Stimulated activated naive CD8-positive, alpha-beta T cell treated with anti-CD3 and anti-CD28 coated beads, Interleukin-15, Interleukin-2, amounts not matched to agents 100 ng/mL and 50 ng/mL, for 24 hours (primary cell): ENCODE data around the gene ABI2.
"Not testable (repeated sequence)": the region's sequence is repeated elsewhere in the genome, so short reads cannot be mapped to it uniquely, and the experiment has no call there.

ENCODE experiments used
- H3K27ac Mint-ChIP-seq: one replicate; pipeline ENCODE4 v1.8.0; 2021; ENCODE audit warnings: mild to moderate bottlenecking, mixed read lengths
- H3K27me3 Mint-ChIP-seq: one replicate; pipeline ENCODE4 v1.8.0; 2021; ENCODE audit warnings: mixed read lengths
- H3K36me3 Mint-ChIP-seq: one replicate; pipeline ENCODE4 v1.8.0; 2021; ENCODE audit warnings: low read depth, mixed read lengths
- H3K4me1 Mint-ChIP-seq: one replicate; pipeline ENCODE4 v1.8.0; 2021; ENCODE audit warnings: low read depth, mixed read lengths
- H3K4me3 Mint-ChIP-seq: one replicate; pipeline ENCODE4 v1.8.0; 2021; ENCODE audit warnings: mild to moderate bottlenecking, mixed read lengths
- H3K9me3 Mint-ChIP-seq: one replicate; pipeline ENCODE4 v1.8.0; 2021; ENCODE audit warnings: mixed read lengths

Gene ABI2

GRCh38 chr2:203383038-203383437, 54.8 kb downstream of the ABI2 start:
- Mint-ChIP-seq H3K4me3 (no peak overlapping the region), H3K27ac (no peak overlapping the region), H3K9me3 (no peaks in the 10 kb centered on the region), H3K4me1 (no peaks in the 10 kb centered on the region), H3K27me3 (no peaks in the 10 kb centered on the region), H3K36me3 (peaks cover 10% of the 10 kb centered on the region)

GRCh38 chr2:203388153-203388552, 60.0 kb downstream of the ABI2 start:
- peaks cover 13% of the 10 kb centered on the region for H3K36me3 Mint-ChIP-seq
- not testable (repeated sequence) for H3K4me3 Mint-ChIP-seq, H3K27me3 Mint-ChIP-seq, H3K9me3 Mint-ChIP-seq, H3K4me1 Mint-ChIP-seq, H3K27ac Mint-ChIP-seq

GRCh38 chr2:203394519-203395227, 66.5 kb downstream of the ABI2 start:
- Mint-ChIP-seq H3K4me3 (no peak overlapping the region), H3K4me1 (no peaks in the 10 kb centered on the region), H3K27ac (no peak overlapping the region), H3K9me3 (no peaks in the 10 kb centered on the region), H3K36me3 (peaks cover 32% of the 10 kb centered on the region), H3K27me3 (no peaks in the 10 kb centered on the region)

- H3K27ac Mint-ChIP-seq = no peak overlapping the region
- H3K4me1 Mint-ChIP-seq = no peaks in the 10 kb centered on the region
- H3K36me3 Mint-ChIP-seq = peaks cover 28% of the 10 kb centered on the region
- no peak overlapping the region for H3K4me3 Mint-ChIP-seq
- H3K27me3 Mint-ChIP-seq = no peaks in the 10 kb centered on the region
- H3K9me3 Mint-ChIP-seq = no peaks in the 10 kb centered on the region
These were observed 67.7 kb downstream of the ABI2 start for GRCh38 chr2:203395858-203396257.

GRCh38 chr2:203396667-203397066, 68.5 kb downstream of the ABI2 start:
- no peaks in the 10 kb centered on the region for H3K9me3 Mint-ChIP-seq

GRCh38 chr2:203399031-203399430, 70.8 kb downstream of the ABI2 start:
- Mint-ChIP-seq H3K27ac (no peak overlapping the region), H3K4me3 (no peak overlapping the region), H3K9me3 (no peaks in the 10 kb centered on the region), H3K4me1 (no peaks in the 10 kb centered on the region), H3K27me3 (no peaks in the 10 kb centered on the region), H3K36me3 (peaks cover 36% of the 10 kb centered on the region)

More at GRCh38 chr2:203396667-203397066, 68.5 kb downstream of the ABI2 start:
- H3K4me1 Mint-ChIP-seq = no peaks in the 10 kb centered on the region
- peaks cover 28% of the 10 kb centered on the region for H3K36me3 Mint-ChIP-seq
- H3K27ac Mint-ChIP-seq = no peak overlapping the region
- H3K4me3 Mint-ChIP-seq = no peak overlapping the region
- no peaks in the 10 kb centered on the region for H3K27me3 Mint-ChIP-seq

- no peaks in the 10 kb centered on the region for H3K4me1 Mint-ChIP-seq
- no peak overlapping the region for H3K4me3 Mint-ChIP-seq
- H3K36me3 Mint-ChIP-seq = peaks cover 41% of the 10 kb centered on the region
These were observed 72.8 kb downstream of the ABI2 start for GRCh38 chr2:203400805-203401585.

GRCh38 chr2:203404996-203405395, 76.8 kb downstream of the ABI2 start:
- Mint-ChIP-seq H3K4me3 (no peak overlapping the region), H3K27ac (no peak overlapping the region), H3K36me3 (peaks cover 58% of the 10 kb centered on the region), H3K9me3 (no peaks in the 10 kb centered on the region), H3K27me3 (no peaks in the 10 kb centered on the region), H3K4me1 (no peaks in the 10 kb centered on the region)

More at GRCh38 chr2:203400805-203401585, 72.8 kb downstream of the ABI2 start:
- Mint-ChIP-seq H3K27me3 (no peaks in the 10 kb centered on the region), H3K9me3 (no peaks in the 10 kb centered on the region), H3K27ac (no peak overlapping the region)

GRCh38 chr2:203407496-203407895, 79.3 kb downstream of the ABI2 start:
- Mint-ChIP-seq H3K27ac (peak overlapping the region; percentile 34), H3K27me3 (no peaks in the 10 kb centered on the region), H3K4me3 (no peak overlapping the region), H3K4me1 (no peaks in the 10 kb centered on the region), H3K9me3 (no peaks in the 10 kb centered on the region), H3K36me3 (peaks cover 69% of the 10 kb centered on the region)

- Mint-ChIP-seq H3K27me3 (no peaks in the 10 kb centered on the region), H3K36me3 (peaks cover 57% of the 10 kb centered on the region), H3K4me3 (no peak overlapping the region), H3K4me1 (no peaks in the 10 kb centered on the region), H3K27ac (no peak overlapping the region), H3K9me3 (peaks cover 2% of the 10 kb centered on the region)
These were observed 84.5 kb downstream of the ABI2 start for GRCh38 chr2:203412546-203413331.

- H3K36me3 Mint-ChIP-seq = peaks cover 61% of the 10 kb centered on the region
- no peak overlapping the region for H3K27ac Mint-ChIP-seq
- H3K4me1 Mint-ChIP-seq = no peaks in the 10 kb centered on the region
- H3K27me3 Mint-ChIP-seq = no peaks in the 10 kb centered on the region
- H3K4me3 Mint-ChIP-seq = no peak overlapping the region
- peaks cover 11% of the 10 kb centered on the region for H3K9me3 Mint-ChIP-seq
These were observed 85.6 kb downstream of the ABI2 start for GRCh38 chr2:203413796-203414195.

GRCh38 chr2:203418271-203418670, 90.1 kb downstream of the ABI2 start:
- peaks cover 57% of the 10 kb centered on the region for H3K36me3 Mint-ChIP-seq
- no peaks in the 10 kb centered on the region for H3K4me1 Mint-ChIP-seq
- H3K27me3 Mint-ChIP-seq = no peaks in the 10 kb centered on the region
- H3K9me3 Mint-ChIP-seq = peaks cover 11% of the 10 kb centered on the region
- H3K4me3 Mint-ChIP-seq = no peak overlapping the region
- H3K27ac Mint-ChIP-seq = no peak overlapping the region

- Mint-ChIP-seq H3K9me3 (no peaks in the 10 kb centered on the region), H3K4me3 (no peak overlapping the region), H3K27ac (no peak overlapping the region), H3K36me3 (peaks cover 46% of the 10 kb centered on the region), H3K27me3 (no peaks in the 10 kb centered on the region), H3K4me1 (no peaks in the 10 kb centered on the region)
These were observed 98.9 kb downstream of the ABI2 start for GRCh38 chr2:203427061-203427460.

- H3K9me3 Mint-ChIP-seq, H3K4me3 Mint-ChIP-seq, H3K27ac Mint-ChIP-seq, H3K4me1 Mint-ChIP-seq, H3K27me3 Mint-ChIP-seq: not testable (repeated sequence)
- peaks cover 28% of the 10 kb centered on the region for H3K36me3 Mint-ChIP-seq
These were observed 101.4 kb downstream of the ABI2 start for GRCh38 chr2:203429643-203430042.
